ENCODE measurements around the gene RELL1.
"Not testable (repeated sequence)": the region's sequence is repeated elsewhere in the genome, so short reads cannot be mapped to it uniquely, and the experiment has no call there.

Gene RELL1

GRCh38 chr4:37690976-37691375, 4.8 kb upstream of the RELL1 start:
- DNase-seq, result no peak

GRCh38 chr4:37689353-37690095, 3.3 kb upstream of the RELL1 start:
- DNase-seq, result no peak

- no peak for DNase-seq
Measured at GRCh38 chr4:37687681-37688080, 1.5 kb upstream of the RELL1 start.

GRCh38 chr4:37687194-37687562, 1.0 kb upstream of the RELL1 start:
- DNase-seq, result peak; percentile 95

GRCh38 chr4:37685823-37686372, 278 bp downstream of the RELL1 start:
- DNase-seq, result peak; percentile 35

GRCh38 chr4:37685161-37685822, 884 bp downstream of the RELL1 start:
- DNase-seq, result peak; percentile 42

- DNase-seq, result no peak
Measured at GRCh38 chr4:37684154-37684553, 2.0 kb downstream of the RELL1 start.

- DNase-seq, result peak; percentile 34
Measured at GRCh38 chr4:37682701-37683401, 3.3 kb downstream of the RELL1 start.

- DNase-seq, result no peak
Measured at GRCh38 chr4:37680089-37680488, 6.1 kb downstream of the RELL1 start.

- DNase-seq, result no peak
Measured at GRCh38 chr4:37679301-37679700, 6.9 kb downstream of the RELL1 start.

- DNase-seq, result no peak
Measured at GRCh38 chr4:37678624-37679023, 7.6 kb downstream of the RELL1 start.

- no peak for DNase-seq
Measured at GRCh38 chr4:37675587-37676290, 10.4 kb downstream of the RELL1 start.

GRCh38 chr4:37674439-37674838, 11.7 kb downstream of the RELL1 start:
- no peak for DNase-seq

GRCh38 chr4:37673538-37674192, 12.5 kb downstream of the RELL1 start:
- no peak for DNase-seq

GRCh38 chr4:37671072-37671471, 15.1 kb downstream of the RELL1 start:
- no peak for DNase-seq

- no peak for DNase-seq
Measured at GRCh38 chr4:37670249-37670648, 15.9 kb downstream of the RELL1 start.

- DNase-seq, result not testable (repeated sequence)
Measured at GRCh38 chr4:37669124-37669523, 17.1 kb downstream of the RELL1 start.

- DNase-seq, result no peak
Measured at GRCh38 chr4:37667197-37668100, 18.7 kb downstream of the RELL1 start.

- DNase-seq, result no peak
Measured at GRCh38 chr4:37666625-37667071, 19.5 kb downstream of the RELL1 start.

- no peak for DNase-seq
Measured at GRCh38 chr4:37665333-37666320, 20.5 kb downstream of the RELL1 start.
